Loucy (cell line): ENCODE measurements around the gene TACC2.

Experiments
- H2AFZ ChIP-seq: fragments of 200-600 bp; sonication (generic); 2 replicates; pipeline ENCODE4 v1.6.0; 2016; ENCODE audit warnings: antibody characterized with exemption, mild to moderate bottlenecking, low read length, moderate library complexity
- H3F3A ChIP-seq: fragments of 200-600 bp; 2 replicates; pipeline ENCODE4 v1.6.0; 2016; ENCODE audit warnings: antibody characterized with exemption, low read depth, mild to moderate bottlenecking
- H3K27me3 ChIP-seq: fragments of 200-600 bp; sonication (generic); 2 replicates; pipeline ENCODE4 v1.6.1; 2014; ENCODE audit warnings: low read length, mild to moderate bottlenecking; ENCODE audit not compliant: insufficient read depth, poor library complexity, severe bottlenecking
- H3K36me3 ChIP-seq: fragments of 200-600 bp; sonication (generic); 2 replicates; pipeline ENCODE4 v1.6.1; 2016; ENCODE audit warnings: low read length; ENCODE audit not compliant: insufficient read depth
- H3K4me1 ChIP-seq: fragments of 200-600 bp; sonication (generic); 2 replicates; pipeline ENCODE4 v1.5.1; 2014; ENCODE audit warnings: low read length, mild to moderate bottlenecking; ENCODE audit not compliant: insufficient read depth, poor library complexity, severe bottlenecking
- H3K4me2 ChIP-seq: fragments of 200-600 bp; sonication (generic); 2 replicates; pipeline ENCODE4 v1.6.0; 2014; ENCODE audit warnings: antibody characterized with exemption, low read length, low read depth, mild to moderate bottlenecking; ENCODE audit not compliant: poor library complexity, severe bottlenecking
- H3K4me3 ChIP-seq: fragments of 200-600 bp; sonication (generic); 2 replicates; pipeline ENCODE4 v1.5.1; 2014; ENCODE audit warnings: low read length, mild to moderate bottlenecking, mixed read lengths; ENCODE audit not compliant: poor library complexity, severe bottlenecking
- H3K79me2 ChIP-seq: fragments of 200-600 bp; sonication (generic); 2 replicates; pipeline ENCODE4 v1.6.1; 2014; ENCODE audit warnings: low read length; ENCODE audit not compliant: insufficient read depth
- H3K9ac ChIP-seq: fragments of 200-600 bp; sonication (generic); 2 replicates; pipeline ENCODE4 v1.6.0; 2014; ENCODE audit warnings: mild to moderate bottlenecking, low read depth, low read length, moderate library complexity; ENCODE audit not compliant: poor library complexity, severe bottlenecking
- H3K9me2 ChIP-seq: fragments of 200-600 bp; sonication (generic); replicated peaks from 2 replicates; pipeline ENCODE4 v1.6.1; 2016; ENCODE audit warnings: low read depth, low read length, mixed read lengths
- H3K9me3 ChIP-seq: fragments of 200-600 bp; sonication (generic); 2 replicates; pipeline ENCODE4 v1.6.1; 2014; ENCODE audit warnings: mild to moderate bottlenecking, antibody characterized with exemption, low read length, low read depth; ENCODE audit not compliant: insufficient read depth
- H4K20me1 ChIP-seq: fragments of 200-600 bp; sonication (generic); 2 replicates; pipeline ENCODE4 v1.6.0; 2014; ENCODE audit warnings: antibody characterized with exemption, low read length, mild to moderate bottlenecking; ENCODE audit not compliant: insufficient read depth, poor library complexity, severe bottlenecking
- EZH2phosphoT487 ChIP-seq: fragments of 200-600 bp; IDR thresholded peaks from 2 replicates; pipeline ENCODE4 v1.6.1; 2018; ENCODE audit warnings: antibody characterized with exemption, mild to moderate bottlenecking, moderate library complexity, borderline replicate concordance
- TF ChIP-seq, protein P1 (sequence below): fragments of 200-600 bp; sonication (generic); conservative IDR thresholded peaks from 2 replicates; pipeline ENCODE4 v1.5.1; 2014; ENCODE audit warnings: mild to moderate bottlenecking, antibody characterized with exemption, low read length

Gene TACC2

DNA sequence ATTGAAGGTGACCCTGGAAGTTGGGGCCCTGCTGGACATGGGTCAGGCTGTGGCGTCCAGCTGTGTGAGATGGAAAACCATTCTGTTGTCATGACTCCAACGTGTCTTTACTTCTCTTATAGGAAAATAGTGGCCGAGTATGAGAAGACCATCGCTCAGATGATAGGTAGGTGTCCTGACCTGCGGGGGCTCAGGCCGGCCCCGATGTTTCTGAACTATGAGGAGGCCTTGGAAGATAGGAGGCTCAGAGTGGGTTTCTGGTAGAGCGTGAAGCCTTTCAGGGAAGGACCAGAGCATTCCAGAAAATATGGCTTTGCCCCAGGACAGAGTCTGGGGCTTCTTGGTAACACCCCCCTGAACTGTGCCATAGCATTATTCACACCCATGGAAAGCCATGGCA is 252.9 kb downstream of the TACC2 start:
- H3K27me3 ChIP-seq: no peaks in the 10 kb centered on the region
- H3K9ac ChIP-seq: no peak overlapping the region
- no peaks in the 10 kb centered on the region for H3K36me3 ChIP-seq
- no peak overlapping the region for H3K4me2 ChIP-seq
- no peaks in the 10 kb centered on the region for H3K4me1 ChIP-seq
- no peak overlapping the region for H3K4me3 ChIP-seq
- no peak overlapping the region for H2AFZ ChIP-seq
- TF ChIP-seq, protein P1, sequence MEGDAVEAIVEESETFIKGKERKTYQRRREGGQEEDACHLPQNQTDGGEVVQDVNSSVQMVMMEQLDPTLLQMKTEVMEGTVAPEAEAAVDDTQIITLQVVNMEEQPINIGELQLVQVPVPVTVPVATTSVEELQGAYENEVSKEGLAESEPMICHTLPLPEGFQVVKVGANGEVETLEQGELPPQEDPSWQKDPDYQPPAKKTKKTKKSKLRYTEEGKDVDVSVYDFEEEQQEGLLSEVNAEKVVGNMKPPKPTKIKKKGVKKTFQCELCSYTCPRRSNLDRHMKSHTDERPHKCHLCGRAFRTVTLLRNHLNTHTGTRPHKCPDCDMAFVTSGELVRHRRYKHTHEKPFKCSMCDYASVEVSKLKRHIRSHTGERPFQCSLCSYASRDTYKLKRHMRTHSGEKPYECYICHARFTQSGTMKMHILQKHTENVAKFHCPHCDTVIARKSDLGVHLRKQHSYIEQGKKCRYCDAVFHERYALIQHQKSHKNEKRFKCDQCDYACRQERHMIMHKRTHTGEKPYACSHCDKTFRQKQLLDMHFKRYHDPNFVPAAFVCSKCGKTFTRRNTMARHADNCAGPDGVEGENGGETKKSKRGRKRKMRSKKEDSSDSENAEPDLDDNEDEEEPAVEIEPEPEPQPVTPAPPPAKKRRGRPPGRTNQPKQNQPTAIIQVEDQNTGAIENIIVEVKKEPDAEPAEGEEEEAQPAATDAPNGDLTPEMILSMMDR: no peak
- no peak for TF ChIP-seq EZH2phosphoT487
- no peaks in the 10 kb centered on the region for H3F3A ChIP-seq
- H3K9me2 ChIP-seq: no peaks in the 10 kb centered on the region
- H3K9me3 ChIP-seq: no peaks in the 10 kb centered on the region
- H3K79me2 ChIP-seq: no peaks in the 10 kb centered on the region
- H4K20me1 ChIP-seq: no peaks in the 10 kb centered on the region

DNA sequence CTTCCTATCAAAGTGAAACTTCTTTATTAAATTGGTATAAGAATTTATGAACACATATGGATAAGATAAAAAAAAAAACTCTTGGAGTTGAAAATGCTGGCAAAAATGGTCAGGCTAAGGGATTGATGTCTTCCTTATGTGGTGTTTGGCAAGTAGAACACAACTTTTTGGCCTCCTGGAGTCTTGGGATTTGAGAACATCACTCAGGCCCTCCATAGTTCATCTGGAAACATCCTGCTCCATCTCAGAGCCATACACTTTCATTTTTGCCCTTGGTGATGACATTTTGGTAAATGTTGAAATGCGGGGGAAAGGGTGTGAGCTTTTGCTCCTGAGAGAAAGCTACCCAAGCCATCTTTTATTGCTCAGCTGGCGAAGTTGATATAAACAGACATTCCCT is 254.6 kb downstream of the TACC2 start:
- Histone ChIP-seq H3K36me3 (no peaks in the 10 kb centered on the region), H3K27me3 (no peaks in the 10 kb centered on the region), H4K20me1 (no peaks in the 10 kb centered on the region), H3F3A (no peaks in the 10 kb centered on the region), H3K4me3 (no peak overlapping the region), H3K4me2 (no peak overlapping the region), H2AFZ (no peak overlapping the region), H3K9me3 (no peaks in the 10 kb centered on the region), H3K9ac (no peak overlapping the region), H3K4me1 (no peaks in the 10 kb centered on the region), H3K79me2 (no peaks in the 10 kb centered on the region), H3K9me2 (no peaks in the 10 kb centered on the region)
- TF ChIP-seq, protein P1: no peak
- no peak for TF ChIP-seq EZH2phosphoT487

- H2AFZ ChIP-seq: no peak overlapping the region
- H3K36me3 ChIP-seq: no peaks in the 10 kb centered on the region
- no peaks in the 10 kb centered on the region for H3K9me2 ChIP-seq
- no peak overlapping the region for H3K9ac ChIP-seq
- H3K79me2 ChIP-seq: no peaks in the 10 kb centered on the region
- H3K4me2 ChIP-seq: no peak overlapping the region
- no peaks in the 10 kb centered on the region for H4K20me1 ChIP-seq
- no peaks in the 10 kb centered on the region for H3F3A ChIP-seq
- TF ChIP-seq, protein P1: no peak
- TF ChIP-seq EZH2phosphoT487: no peak
- no peak overlapping the region for H3K4me3 ChIP-seq
- H3K9me3 ChIP-seq: no peaks in the 10 kb centered on the region
- no peaks in the 10 kb centered on the region for H3K27me3 ChIP-seq
- H3K4me1 ChIP-seq: no peaks in the 10 kb centered on the region
Observed at GRCh38 chr10:122244001-122244975, 255.3 kb downstream of the TACC2 start.
